Gastrocnemius medialis (tissue), 4 donors: Measurements from ENCODE around the gene SLC29A3.

Experiments used
- CTCF ChIP-seq, 5 experiments: fragments of 450-650 bp in 3 of 5; fragments of 200-600 bp in 2 of 5; sonication (generic) in 2 of 5; IDR thresholded peaks in 4 of 5; conservative IDR thresholded peaks in 1 of 5; 1 replicate in 4 of 5; 2 replicates in 1 of 5; pipeline ENCODE4 v1.5.1; 2016 to 2019; ENCODE audit warnings: antibody characterized with exemption in 5 of 5, mild to moderate bottlenecking in 3 of 5, moderate library complexity in 3 of 5
- POLR2A ChIP-seq, 2 donors: fragments of 450-650 bp; IDR thresholded peaks; one replicate each; pipeline ENCODE4 v1.6.1; 2017; ENCODE audit warnings: antibody characterized with exemption in 2 of 2, mild to moderate bottlenecking in 2 of 2, moderate library complexity in 2 of 2

- no peak for TF ChIP-seq CTCF (IDR thresholded peaks at IDR 0.05 in 4 of 5, conservative IDR thresholded peaks at IDR 0.05 in 1 of 5)
- TF ChIP-seq POLR2A (IDR thresholded peaks at IDR 0.05), result no peak
Measured at GRCh38 chr10:71333129-71333887, 14.2 kb downstream of the SLC29A3 start.
